Right forelimb (tissue), 1 donor: ENCODE data around the gene HNRNPUL1.

ENCODE experiments used
- DNase-seq: peaks from one replicate; pipeline ENCODE4 v3.0.0-alpha.2; 2018

HNRNPUL1 gene

GRCh38 chr19:41309180-41310032, 45.2 kb downstream of the HNRNPUL1 start:
- no peak for DNase-seq

DNA sequence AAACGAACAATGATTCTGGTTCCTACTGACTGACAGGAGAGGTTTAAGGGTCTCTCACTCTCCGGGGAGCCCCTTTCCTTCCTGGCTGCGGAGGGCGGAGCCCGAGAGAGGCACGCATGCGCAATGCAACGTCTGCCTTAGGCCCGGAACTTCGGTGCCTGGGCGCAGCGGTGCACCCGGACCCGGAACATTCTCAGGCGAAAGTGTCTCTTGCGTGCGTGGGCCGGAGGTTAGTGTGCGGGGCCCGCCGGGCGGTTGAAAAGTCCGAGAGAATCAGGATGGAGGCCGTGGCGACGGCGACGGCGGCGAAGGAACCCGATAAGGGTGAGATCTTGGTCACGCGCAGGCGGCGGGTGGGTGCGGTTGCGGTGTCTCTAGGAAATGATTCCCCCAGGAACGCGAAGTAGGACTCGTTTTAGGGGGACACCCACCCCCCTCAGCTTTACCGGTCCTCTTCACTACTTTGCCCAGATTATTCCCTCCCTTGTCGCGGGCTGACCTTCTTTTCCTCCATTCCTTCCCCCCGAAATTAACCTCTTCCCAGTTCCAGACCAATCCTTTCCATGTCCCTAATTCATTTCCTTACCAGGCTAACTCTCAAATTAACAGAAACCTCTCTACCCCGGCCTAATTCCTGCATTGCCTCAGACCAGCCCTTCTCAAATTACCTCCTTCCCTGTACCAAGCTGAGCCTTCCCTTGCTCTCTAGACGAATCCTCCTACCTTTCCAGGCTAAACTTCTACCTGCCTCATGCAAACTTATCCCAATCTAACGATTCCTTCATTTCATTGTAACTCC, 46.1 kb downstream of the HNRNPUL1 start, which contains the start of gene CCDC97:
TSS of gene CCDC97 (plus strand) at position 140 of the 799 bp plus-strand sequence. CDS start at position 279, 139 bp downstream.
- peak; percentile 94 for DNase-seq

- no peak for DNase-seq
These were observed 46.9 kb downstream of the HNRNPUL1 start for GRCh38 chr19:41311072-41311471.

DNA sequence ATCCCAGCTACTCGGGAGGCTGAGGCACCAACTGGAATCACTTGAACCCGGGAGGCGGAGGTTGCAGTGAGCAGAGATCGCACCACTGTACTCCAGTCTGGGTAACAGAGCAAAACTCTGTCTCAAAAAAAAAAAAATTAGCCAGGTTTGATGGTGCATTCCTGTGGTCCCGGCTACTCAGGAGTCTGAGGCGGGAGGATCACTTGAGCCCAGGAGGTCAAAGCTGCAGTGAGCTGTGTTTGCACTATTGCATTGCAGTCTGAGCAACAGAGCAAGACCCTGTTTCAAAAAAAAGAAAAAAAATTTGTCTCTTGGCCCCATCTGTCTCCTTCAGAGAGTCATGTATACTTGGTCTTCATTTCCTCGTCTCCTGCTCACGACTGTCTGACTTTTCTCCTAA, 47.4 kb downstream of the HNRNPUL1 start:
- DNase-seq = no peak

GRCh38 chr19:41316306-41316920, 52.2 kb downstream of the HNRNPUL1 start:
- no peak for DNase-seq

DNA sequence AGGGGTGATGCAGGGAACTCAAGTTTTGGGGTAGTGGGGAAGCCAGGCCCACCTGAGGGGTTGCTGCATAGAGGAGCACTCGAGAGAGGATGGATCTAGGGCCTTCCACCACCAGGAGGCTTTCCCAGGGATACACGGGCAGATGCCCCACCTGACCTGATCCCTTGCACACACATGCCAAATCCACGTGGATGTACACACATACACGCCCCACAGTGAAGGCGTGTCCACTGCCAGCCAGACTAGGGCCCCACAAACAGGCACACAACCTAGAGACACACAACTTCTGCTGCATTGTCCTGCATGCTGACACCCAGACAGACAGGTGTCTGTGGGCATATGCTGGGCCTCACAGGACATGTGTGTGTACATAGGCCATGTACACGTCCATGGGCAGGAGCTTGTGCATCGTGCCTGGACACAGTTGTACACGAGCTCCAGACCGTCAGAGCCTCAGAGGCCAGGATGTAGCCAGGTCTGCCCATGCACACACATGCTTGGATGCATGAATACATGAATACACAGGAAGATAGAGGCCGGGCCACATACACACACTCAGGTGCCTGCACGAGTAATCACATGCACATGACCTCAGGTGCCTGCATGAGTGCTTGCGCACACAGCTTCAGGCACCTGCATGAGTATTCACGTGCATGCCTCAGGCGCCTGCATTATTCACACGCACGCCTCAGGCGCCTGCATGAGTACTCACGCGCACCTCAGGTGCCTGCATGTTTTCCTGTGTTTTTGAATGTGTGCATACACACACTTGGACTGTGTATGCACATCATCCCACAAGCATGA, 54.7 kb downstream of the HNRNPUL1 start:
- DNase-seq = no peak

- DNase-seq = no peak
These were observed 55.5 kb downstream of the HNRNPUL1 start for GRCh38 chr19:41319500-41320184.

GRCh38 chr19:41320185-41320518, 56.0 kb downstream of the HNRNPUL1 start:
- no peak for DNase-seq

GRCh38 chr19:41320568-41320967, 56.4 kb downstream of the HNRNPUL1 start:
- no peak for DNase-seq

GRCh38 chr19:41321204-41321599, 57.0 kb downstream of the HNRNPUL1 start:
- no peak for DNase-seq

DNA sequence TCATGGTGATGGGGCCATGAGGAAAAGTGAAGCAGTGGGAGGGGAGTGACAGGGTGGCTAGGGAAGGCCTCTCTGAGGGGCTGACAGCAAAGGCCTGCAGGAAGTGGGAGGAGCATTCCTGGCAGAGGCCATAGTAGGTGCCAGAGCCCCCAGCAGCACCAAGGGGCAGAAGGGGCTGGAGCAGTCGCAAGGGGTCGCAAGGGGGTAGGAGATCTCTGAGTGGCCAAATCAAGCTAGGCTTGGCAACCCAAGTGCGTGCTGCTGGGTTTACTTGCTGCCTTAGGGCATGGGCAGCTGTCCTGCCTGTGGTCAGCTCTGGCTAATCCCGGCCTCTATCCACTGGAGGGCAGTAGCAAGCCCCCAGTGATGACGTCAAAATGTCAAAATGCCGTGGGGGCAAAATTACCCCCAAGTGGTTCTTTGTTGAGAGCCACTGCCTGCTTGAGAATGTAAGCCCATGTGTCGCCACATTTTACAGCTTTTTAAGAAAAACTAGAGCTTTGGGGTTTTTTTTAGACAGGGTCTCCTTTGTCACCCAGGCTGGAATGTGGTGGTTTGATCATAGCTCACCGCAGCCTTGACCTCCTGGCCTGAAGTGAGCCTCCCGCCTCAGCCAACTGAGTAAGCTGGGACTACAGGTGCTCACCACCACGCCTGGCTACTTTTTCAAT, 57.6 kb downstream of the HNRNPUL1 start:
- DNase-seq = no peak

DNA sequence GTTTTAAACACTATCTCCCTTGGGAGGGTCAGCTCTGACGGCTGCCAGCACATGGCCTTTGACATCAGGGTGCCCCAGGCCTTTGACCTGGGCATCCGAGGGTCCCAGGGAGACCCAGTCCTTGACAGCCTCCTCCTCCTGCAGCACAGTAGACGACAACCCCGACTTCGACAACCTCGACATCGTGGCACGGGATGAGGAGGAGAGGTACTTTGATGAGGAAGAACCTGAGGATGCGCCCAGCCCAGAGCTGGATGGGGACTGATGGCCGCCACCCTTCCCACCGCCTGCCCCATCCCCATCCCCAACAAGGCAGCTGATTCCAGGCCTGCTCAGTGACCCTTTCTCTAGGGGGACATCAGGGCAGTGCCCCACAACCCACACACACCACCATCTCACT, 58.3 kb downstream of the HNRNPUL1 start:
- no peak for DNase-seq

- DNase-seq = no peak
These were observed 58.9 kb downstream of the HNRNPUL1 start for GRCh38 chr19:41323023-41323422.

GRCh38 chr19:41323430-41324125, 59.4 kb downstream of the HNRNPUL1 start:
- no peak for DNase-seq

- DNase-seq = no peak
These were observed 60.1 kb downstream of the HNRNPUL1 start for GRCh38 chr19:41324231-41324702.

DNA sequence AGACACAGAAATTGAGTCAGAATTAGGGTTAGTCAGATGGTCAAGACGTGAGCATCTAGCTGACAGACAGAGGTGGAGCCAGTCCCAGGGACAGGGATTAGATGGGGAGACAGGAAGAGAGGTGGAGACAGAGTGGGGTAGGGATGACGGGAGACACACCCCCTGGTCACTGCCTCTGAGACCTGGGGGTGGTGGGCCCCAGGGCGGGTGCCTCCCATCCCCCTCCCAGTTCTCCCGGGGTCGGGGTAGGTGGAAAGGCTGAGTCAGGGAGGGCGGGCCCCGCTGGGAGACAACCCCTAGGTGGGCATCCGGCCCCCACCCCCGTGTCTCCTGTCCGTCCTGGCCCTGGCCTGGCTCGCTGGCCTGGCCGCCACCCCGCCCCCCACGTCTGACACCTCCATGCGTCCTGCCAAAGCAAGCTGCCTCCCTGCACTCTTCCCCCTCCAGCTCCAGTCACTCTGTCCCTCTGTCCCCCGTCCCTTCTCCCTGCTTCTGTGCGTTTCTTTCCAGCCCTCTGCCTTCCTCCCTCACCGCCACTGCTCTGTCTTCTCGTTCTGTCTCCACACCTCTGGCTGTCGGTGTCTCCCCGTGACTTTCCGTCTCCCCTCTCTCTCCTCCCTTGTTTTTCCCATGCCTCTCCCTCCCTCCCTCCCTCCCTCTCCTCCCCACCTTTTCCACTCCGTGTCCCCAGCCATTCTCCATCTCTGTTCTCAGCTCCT, 60.9 kb downstream of the HNRNPUL1 start:
- DNase-seq = peak; percentile 77

- DNase-seq = no peak
These were observed 61.4 kb downstream of the HNRNPUL1 start for GRCh38 chr19:41325640-41325946.

DNA sequence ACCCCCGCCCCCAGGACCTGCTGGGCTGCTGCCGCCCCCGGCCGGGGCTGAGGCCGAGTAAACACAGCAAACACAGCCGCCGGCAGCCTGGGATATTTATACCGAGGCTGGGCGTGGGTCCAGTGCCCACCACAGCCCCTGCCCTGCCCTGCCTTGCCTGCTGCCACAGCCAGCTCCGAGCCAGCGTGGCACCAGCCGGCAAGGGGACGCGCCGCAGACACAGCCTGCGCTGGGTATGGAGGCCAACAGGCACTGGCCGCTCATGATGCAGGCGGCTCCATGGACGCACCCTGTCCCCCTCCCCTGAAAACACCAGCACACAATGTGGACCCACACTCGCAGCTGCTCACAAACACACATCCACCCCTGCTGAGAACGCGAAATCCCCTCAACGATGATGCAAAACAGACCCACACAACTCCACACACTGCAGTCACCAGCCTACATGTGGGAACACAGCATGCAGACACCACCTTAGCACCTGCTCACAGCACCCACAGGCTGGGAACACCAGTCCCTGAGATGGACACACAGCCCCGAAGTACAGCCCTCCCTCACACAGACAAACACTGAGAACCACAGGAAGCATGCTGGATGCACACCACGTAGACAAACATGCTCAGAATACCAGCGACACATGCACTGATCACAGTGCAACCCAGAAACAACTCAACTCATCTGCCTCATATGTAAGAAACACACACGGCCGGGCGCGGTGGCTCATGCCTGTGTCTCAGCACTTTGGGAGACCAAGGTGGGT, 62.0 kb downstream of the HNRNPUL1 start:
- peak; percentile 75 for DNase-seq

DNA sequence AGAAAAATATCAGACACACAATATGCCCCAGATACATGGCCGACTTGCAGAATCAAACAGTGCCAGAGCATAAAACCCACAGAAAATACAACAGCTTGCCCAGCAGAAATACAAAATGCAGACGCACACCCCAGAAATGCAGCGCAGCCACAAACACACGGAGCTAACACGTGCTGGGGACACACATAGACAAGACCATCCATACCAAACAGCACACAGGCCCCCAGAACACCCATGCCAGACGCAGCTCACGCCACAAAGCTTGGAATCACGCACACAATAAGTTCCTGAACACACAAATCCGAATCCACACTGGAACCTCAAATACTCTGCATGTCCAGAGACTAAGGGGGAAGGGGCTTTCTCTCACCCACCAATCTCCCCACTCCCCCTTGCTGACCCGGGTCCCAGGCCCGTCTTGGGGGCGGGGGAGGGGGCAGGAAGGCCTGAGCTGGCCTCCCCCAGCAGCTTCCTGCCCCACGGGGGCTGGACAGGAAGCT, 63.0 kb downstream of the HNRNPUL1 start:
- no peak for DNase-seq
